Endothelial cell of umbilical vein (primary cell): ENCODE results near the gene MRPL34.

ENCODE experiments used
- CTCF ChIP-seq, 2 donors: IDR thresholded peaks; 1 replicate in 1 of 2; 2 replicates in 1 of 2; pipeline ENCODE4 v1.5.1; 2011; ENCODE audit warnings: low read length in 2 of 2, mild to moderate bottlenecking in 2 of 2, moderate library complexity in 2 of 2, control low read depth in 1 of 2, inconsistent platforms in 1 of 2, low read depth in 1 of 2; ENCODE audit not compliant: insufficient read depth in 1 of 2; ENCODE audit errors: extremely low read depth in 1 of 2
- EZH2 ChIP-seq: IDR thresholded peaks from 2 replicates; pipeline ENCODE4 v1.6.1; 2012; ENCODE audit warnings: borderline replicate concordance, low read depth, mild to moderate bottlenecking, moderate library complexity, low read length, inconsistent platforms; ENCODE audit not compliant: severe bottlenecking
- FOS ChIP-seq: IDR thresholded peaks from 2 replicates; pipeline ENCODE4 v1.6.1; 2011; ENCODE audit warnings: mild to moderate bottlenecking, low read length, moderate library complexity, borderline replicate concordance; ENCODE audit not compliant: insufficient read depth
- GATA2 ChIP-seq: IDR thresholded peaks from 2 replicates; pipeline ENCODE4 v1.7.0; 2011; ENCODE audit warnings: low read depth, mild to moderate bottlenecking, moderate library complexity, mixed read lengths, low read length; ENCODE audit not compliant: insufficient read length, insufficient read depth
- JUN ChIP-seq: IDR thresholded peaks from 2 replicates; pipeline ENCODE4 v1.6.1; 2011; ENCODE audit warnings: borderline replicate concordance, low read depth; ENCODE audit not compliant: insufficient read length, insufficient read depth
- MAX ChIP-seq: IDR thresholded peaks from 2 replicates; pipeline ENCODE4 v1.6.1; 2011; ENCODE audit not compliant: insufficient read depth, insufficient read length
- MYC ChIP-seq: IDR thresholded peaks from one replicate; pipeline ENCODE4 v1.6.1; 2011; ENCODE audit warnings: mild to moderate bottlenecking, low read depth, low read length
- POLR2A ChIP-seq: IDR thresholded peaks from 2 replicates; pipeline ENCODE4 v1.6.1; 2012; ENCODE audit warnings: low read depth, mild to moderate bottlenecking, control low read depth, low read length
- POLR2AphosphoS5 ChIP-seq: IDR thresholded peaks from 2 replicates; pipeline ENCODE4 v1.6.1; 2012; ENCODE audit warnings: low read depth, mild to moderate bottlenecking, control low read depth, low read length, moderate library complexity; ENCODE audit not compliant: insufficient read depth

GRCh38 chr19:17334414-17335409 is 29.0 kb downstream of the MRPL34 start, which contains the start of gene ANO8:
- TF ChIP-seq CTCF (IDR thresholded peaks at IDR 0.05; ENCODE audit: extremely low read depth in 1 of 2, insufficient read depth in 1 of 2, low read depth in 1 of 2, low read length in 2 of 2): no peak
- TF ChIP-seq POLR2A: no peak
- no peak for TF ChIP-seq MAX
- TF ChIP-seq EZH2: no peak
- TF ChIP-seq POLR2AphosphoS5: peak; percentile 78
- TF ChIP-seq GATA2: no peak
- TF ChIP-seq FOS: peak; percentile 18
- TF ChIP-seq JUN: no peak
- peak; percentile 41 for TF ChIP-seq MYC
